HFF-Myc (cell line): ENCODE results near the gene MUC2.
A peak's percentile ranks its signal among the peaks of the same experiment; 100 is the strongest.

Source experiments
- DNase-seq: peaks from one replicate; pipeline ENCODE4 v3.0.0-alpha.2; 2011; ENCODE audit warnings: low read depth; ENCODE audit errors: extremely low read depth
- H3K4me3 ChIP-seq: replicated peaks from 2 replicates; pipeline ENCODE4 v1.5.1; 2011; ENCODE audit warnings: low read depth, mild to moderate bottlenecking, control low read depth, low read length
- CTCF ChIP-seq: IDR thresholded peaks from 2 replicates; pipeline ENCODE4 v1.5.1; 2012; ENCODE audit warnings: mild to moderate bottlenecking, low read depth, low read length, control low read depth; ENCODE audit errors: missing control alignments

Gene MUC2

GRCh38 chr11:1055990-1056771 is 18.5 kb upstream of the MUC2 start:
- no peak for TF ChIP-seq CTCF
- no peak for DNase-seq
- no peak overlapping the region for H3K4me3 ChIP-seq

GRCh38 chr11:1057806-1058205 is 16.9 kb upstream of the MUC2 start:
- no peak overlapping the region for H3K4me3 ChIP-seq
- no peak for DNase-seq
- TF ChIP-seq CTCF: no peak

- H3K4me3 ChIP-seq: no peak overlapping the region
- no peak for TF ChIP-seq CTCF
- DNase-seq: no peak
Observed at GRCh38 chr11:1059759-1060158, 14.9 kb upstream of the MUC2 start.

- no peak for TF ChIP-seq CTCF
- H3K4me3 ChIP-seq: no peak overlapping the region
- no peak for DNase-seq
Observed at GRCh38 chr11:1060410-1060809, 14.3 kb upstream of the MUC2 start.

GRCh38 chr11:1060852-1061616 is 13.6 kb upstream of the MUC2 start:
- DNase-seq: peak; percentile 25
- TF ChIP-seq CTCF: no peak
- no peak overlapping the region for H3K4me3 ChIP-seq

- TF ChIP-seq CTCF: no peak
- no peak overlapping the region for H3K4me3 ChIP-seq
- DNase-seq: no peak
Observed at GRCh38 chr11:1062075-1062820, 12.4 kb upstream of the MUC2 start.
